Gastroesophageal sphincter (tissue), 4 donors: ENCODE results near the gene RPL4. TPM values are rescaled to one million over a fixed set of nuclear protein-coding genes. Genes with fewer than 3 reads are reported as not detected.
A peak's percentile ranks its signal among the peaks of the same experiment; 100 is the strongest.
"Not testable (repeated sequence)": the region's sequence is repeated elsewhere in the genome, so short reads cannot be mapped to it uniquely, and the experiment has no call there.

Experiments
- ATAC-seq: fragments of 150-250 bp; one replicate; pipeline ENCODE4 v1.9.1; 2016; ENCODE audit warnings: mild to moderate bottlenecking, moderate library complexity
- H3K27ac ChIP-seq, 4 donors: fragments of 200-600 bp; sonication (generic) in 3 of 4; 1 replicate in 3 of 4; 2 replicates in 1 of 4; pipeline ENCODE4 v1.5.1; 2016 to 2019
- H3K27me3 ChIP-seq: fragments of 200-600 bp; sonication (generic); one replicate; pipeline ENCODE4 v1.5.1; 2019
- H3K36me3 ChIP-seq, 2 donors: fragments of 200-600 bp; sonication (generic); one replicate each; pipeline ENCODE4 v1.5.1; 2019; ENCODE audit warnings: control low read depth in 1 of 2
- H3K4me1 ChIP-seq, 3 donors: fragments of 200-600 bp; sonication (generic); 1 replicate in 2 of 3; 2 replicates in 1 of 3; pipeline ENCODE4 v1.5.1; 2016 to 2019; ENCODE audit warnings: control low read depth in 2 of 3
- H3K4me3 ChIP-seq, 2 donors: fragments of 200-600 bp; sonication (generic); one replicate each; pipeline ENCODE4 v1.5.1; 2019; ENCODE audit warnings: mild to moderate bottlenecking in 1 of 2, moderate library complexity in 1 of 2
- H3K9me3 ChIP-seq, 3 donors: fragments of 200-600 bp; sonication (generic); one replicate each; pipeline ENCODE4 v1.5.1; 2017 to 2019; ENCODE audit warnings: control low read depth in 2 of 3
- CTCF ChIP-seq, 4 experiments: fragments of 200-600 bp in 2 of 4; fragments of 450-650 bp in 2 of 4; sonication (generic) in 1 of 4; IDR thresholded peaks; one replicate each; pipeline ENCODE4 v1.5.1; 2017 to 2019; ENCODE audit warnings: antibody characterized with exemption in 4 of 4, mild to moderate bottlenecking in 2 of 4, moderate library complexity in 2 of 4
- EP300 ChIP-seq: sonication (generic); formaldehyde crosslinking; IDR thresholded peaks from one replicate; pipeline ENCODE4 v1.6.1; 2017; ENCODE audit warnings: antibody characterized with exemption, mild to moderate bottlenecking
- POLR2A ChIP-seq, 2 donors: fragments of 450-650 bp; IDR thresholded peaks; one replicate each; pipeline ENCODE4 v1.6.1; 2017; ENCODE audit warnings: antibody characterized with exemption in 2 of 2, mild to moderate bottlenecking in 2 of 2, moderate library complexity in 1 of 2
- POLR2AphosphoS5 ChIP-seq: sonication (generic); formaldehyde crosslinking; IDR thresholded peaks from one replicate; pipeline ENCODE4 v1.6.1; 2017; ENCODE audit warnings: antibody characterized with exemption
- WGBS, 2 donors: methylation state at CpG; one replicate each; pipeline ENCODE4 v1.1.5; 2018; ENCODE audit warnings: low coverage in 1 of 2; 5-methylcytosine and 5-hydroxymethylcytosine counted together
- total RNA-seq, 4 donors: library from RNA; depleted of rRNA; stranded (reverse); fragments of >200 nt; gene quantifications; one replicate each; pipeline ENCODE4 v1.1.0, GENCODE V29; 2016

The RPL4 gene
- total RNA-seq, 4 donors from 2014 or later, result 3,015 to 4,496 (median 4,021) TPM

GRCh38 chr15:66505818-66506217 lies 1.2 kb upstream of the RPL4 start:
- H3K4me1 ChIP-seq, result peaks cover 8 to 39% (median 17%) of the 10 kb centered on the region in 3 donors
- peaks cover 0 to 25% of the 10 kb centered on the region in 2 donors for H3K36me3 ChIP-seq
- peak overlapping the region; percentile 86 to 89 for H3K4me3 ChIP-seq
- TF ChIP-seq POLR2AphosphoS5, result no peak
- TF ChIP-seq EP300, result no peak
- TF ChIP-seq POLR2A (IDR thresholded peaks at IDR 0.05), result no peak
- H3K9me3 ChIP-seq, result no peaks in the 10 kb centered on the region
- peak overlapping the region; percentile 84 to 93 (median 89) for H3K27ac ChIP-seq
- 27 to 41% methylated on average over 4 of the region's 4 CpGs for WGBS, 2 donors
- ATAC-seq, result no peak
- no peaks in the 10 kb centered on the region for H3K27me3 ChIP-seq

- no peaks in the 10 kb centered on the region for H3K27me3 ChIP-seq
These were observed 766 bp upstream of the RPL4 start for GRCh38 chr15:66505430-66505811.

GRCh38 chr15:66503780-66504562 lies 684 bp downstream of the RPL4 start:
- 0 to 1% methylated on average over 8 to 12 of the region's 12 CpGs for WGBS, 2 donors
- no peak for ATAC-seq
- H3K9me3 ChIP-seq, result no peaks in the 10 kb centered on the region
- no peaks in the 10 kb centered on the region for H3K27me3 ChIP-seq
- H3K4me3 ChIP-seq, result peak overlapping the region; percentile 86 to 89
- TF ChIP-seq POLR2A (IDR thresholded peaks at IDR 0.05) (no peak), POLR2AphosphoS5 (no peak), EP300 (no peak), CTCF (IDR thresholded peaks at IDR 0.05) (no peak)
- peak overlapping the region; percentile 84 to 93 (median 89) for H3K27ac ChIP-seq
- H3K4me1 ChIP-seq, result peaks cover 8 to 39% (median 17%) of the 10 kb centered on the region in 3 donors
- H3K36me3 ChIP-seq, result peaks cover 3 to 43% of the 10 kb centered on the region in 2 donors

More at GRCh38 chr15:66505430-66505811, 766 bp upstream of the RPL4 start:
- no peak for TF ChIP-seq EP300
- no peak for TF ChIP-seq POLR2A (IDR thresholded peaks at IDR 0.05)
- TF ChIP-seq CTCF (IDR thresholded peaks at IDR 0.05), result no peak
- TF ChIP-seq POLR2AphosphoS5, result no peak
- peak overlapping the region; percentile 84 to 93 (median 89) for H3K27ac ChIP-seq
- H3K9me3 ChIP-seq, result no peaks in the 10 kb centered on the region
- H3K4me3 ChIP-seq, result peak overlapping the region; percentile 86 to 89
- H3K4me1 ChIP-seq, result peaks cover 8 to 39% (median 17%) of the 10 kb centered on the region in 3 donors
- WGBS, 2 donors, result 0% methylated on average over 2 to 6 of the region's 13 CpGs
- ATAC-seq, result peak; percentile 17
- peaks cover 0 to 29% of the 10 kb centered on the region in 2 donors for H3K36me3 ChIP-seq

- Histone ChIP-seq H3K27ac (peak overlapping the region in 2 of 4 donors; percentile 84 to 93), H3K4me3 (peak overlapping the region in 1 of 2 donors; percentile 89), H3K36me3 (peaks cover 3 to 52% of the 10 kb centered on the region in 2 donors), H3K4me1 (peaks cover 8 to 46% (median 17%) of the 10 kb centered on the region in 3 donors)
- not testable (repeated sequence) for ATAC-seq, H3K9me3 ChIP-seq, H3K27me3 ChIP-seq
- 53 to 65% methylated on average over 9 to 13 of the region's 13 CpGs for WGBS, 2 donors
These were observed 1.5 kb downstream of the RPL4 start for GRCh38 chr15:66503041-66503648.

GRCh38 chr15:66502491-66502890 lies 2.2 kb downstream of the RPL4 start:
- peaks cover 8 to 51% (median 17%) of the 10 kb centered on the region in 3 donors for H3K4me1 ChIP-seq
- ATAC-seq, result no peak
- H3K27me3 ChIP-seq, result no peaks in the 10 kb centered on the region
- H3K36me3 ChIP-seq, result peaks cover 3 to 54% of the 10 kb centered on the region in 2 donors
- 63 to 70% methylated on average over 7 to 10 of the region's 10 CpGs for WGBS, 2 donors
- H3K9me3 ChIP-seq, result no peaks in the 10 kb centered on the region
- no peak overlapping the region for H3K27ac ChIP-seq
- no peak overlapping the region for H3K4me3 ChIP-seq
- TF ChIP-seq POLR2AphosphoS5, result no peak
- no peak for TF ChIP-seq EP300
- TF ChIP-seq POLR2A (IDR thresholded peaks at IDR 0.05), result no peak
- no peak for TF ChIP-seq CTCF (IDR thresholded peaks at IDR 0.05)

GRCh38 chr15:66500346-66500745 lies 4.3 kb downstream of the RPL4 start:
- Histone ChIP-seq H3K36me3 (peaks cover 3 to 60% of the 10 kb centered on the region in 2 donors), H3K4me1 (peaks cover 12 to 59% (median 23%) of the 10 kb centered on the region in 3 donors)
- not testable (repeated sequence) for H3K4me3 ChIP-seq, H3K27ac ChIP-seq, H3K9me3 ChIP-seq, H3K27me3 ChIP-seq, ATAC-seq
- WGBS, 2 donors, result 80% methylated on average over 1 of the region's 7 CpGs; no CpG with 5 or more reads in 1 of the 2 donors
